GM12878 (cell line): ENCODE results near the gene TOM1L2. TPM values are rescaled to one million over a fixed set of nuclear protein-coding genes. Genes with fewer than 3 reads are reported as not detected.

Experiments
- E2F8 ChIP-seq: fragments of 450-650 bp; IDR thresholded peaks from 2 replicates; pipeline ENCODE4 v1.6.1; 2018; ENCODE audit warnings: mild to moderate bottlenecking, low read depth, moderate library complexity; ENCODE audit not compliant: partially characterized antibody
- RB1 ChIP-seq: fragments of 450-650 bp; formaldehyde crosslinking; IDR thresholded peaks from 2 replicates; pipeline ENCODE4 v1.6.1; 2017; ENCODE audit warnings: mild to moderate bottlenecking, borderline replicate concordance
- TAF1 ChIP-seq: IDR thresholded peaks from 2 replicates; pipeline ENCODE4 v1.6.1; 2011; ENCODE audit warnings: mild to moderate bottlenecking, low read depth, low read length, borderline replicate concordance
- ZNF592 ChIP-seq: fragments of 450-650 bp; IDR thresholded peaks from 2 replicates; pipeline ENCODE4 v1.6.1; 2017; ENCODE audit warnings: mild to moderate bottlenecking, moderate library complexity
- polyA plus RNA-seq, 11 experiments: library from polyadenylated mRNA; depleted of rRNA in 4 of 11; unstranded in 6 of 11; stranded (reverse) in 5 of 11; fragments of >200 nt; fragmentation: Nextera tagmentation in 4 of 11; fragmentation: Illumina TruSeq in 1 of 11; extraction: Ambion mirVana in 4 of 11; extraction: Trizol in 1 of 11; gene quantifications; 1 replicate in 1 of 11; 2 replicates in 10 of 11; pipeline versions ENCODE4 v1.2.1 to v1.2.3, GENCODE V29; 2011 to 2016; ENCODE audit warnings: inconsistent platforms in 2 of 11, missing spikeins in 2 of 11, low read depth in 1 of 11
- total RNA-seq, 4 experiments: library from RNA; depleted of rRNA in 3 of 4; stranded (reverse); fragments of >200 nt in 3 of 4; fragmentation: Illumina TruSeq in 1 of 4; extraction: Trizol in 1 of 4; gene quantifications; 2 replicates each; pipeline versions ENCODE4 v1.2.1 to v1.2.3, GENCODE V29; 2013 to 2021
- TF ChIP-seq, protein P1 (sequence below): fragments of 450-650 bp; formaldehyde crosslinking; IDR thresholded peaks from 2 replicates; pipeline ENCODE4 v1.5.0; 2022; ENCODE audit warnings: mild to moderate bottlenecking, missing genetic modification characterization

TOM1L2 gene
- total and polyA plus RNA-seq, 10 of the 15 experiments (the other 5 are each of a cell fraction or from before 2014, with no cell fraction given) = 0.19 to 19.2 (median 8.1) TPM

DNA sequence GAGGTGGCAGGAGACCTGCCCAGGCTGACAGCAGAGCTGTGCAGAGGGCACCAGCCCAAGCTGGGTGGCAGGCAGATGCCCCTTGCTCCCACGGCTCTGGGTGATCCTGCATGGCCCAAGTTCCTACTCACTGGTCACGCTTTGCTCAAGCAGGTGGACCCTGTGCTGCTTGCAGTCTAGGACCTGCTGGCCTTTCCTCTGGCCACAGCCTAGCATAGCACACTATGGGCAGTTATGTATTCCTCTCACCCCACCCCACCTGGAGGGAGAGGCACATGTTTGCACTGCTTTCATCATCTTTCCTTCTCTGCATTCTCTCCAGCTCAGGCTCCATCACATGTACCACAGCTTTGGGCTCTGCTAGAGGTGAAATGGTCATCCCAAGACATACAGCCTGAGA lies 115.8 kb downstream of the TOM1L2 start (continued):
- TF ChIP-seq ZNF592 (no peak), RB1 (no peak), TAF1 (no peak), E2F8 (no peak)
- TF ChIP-seq, protein P1, sequence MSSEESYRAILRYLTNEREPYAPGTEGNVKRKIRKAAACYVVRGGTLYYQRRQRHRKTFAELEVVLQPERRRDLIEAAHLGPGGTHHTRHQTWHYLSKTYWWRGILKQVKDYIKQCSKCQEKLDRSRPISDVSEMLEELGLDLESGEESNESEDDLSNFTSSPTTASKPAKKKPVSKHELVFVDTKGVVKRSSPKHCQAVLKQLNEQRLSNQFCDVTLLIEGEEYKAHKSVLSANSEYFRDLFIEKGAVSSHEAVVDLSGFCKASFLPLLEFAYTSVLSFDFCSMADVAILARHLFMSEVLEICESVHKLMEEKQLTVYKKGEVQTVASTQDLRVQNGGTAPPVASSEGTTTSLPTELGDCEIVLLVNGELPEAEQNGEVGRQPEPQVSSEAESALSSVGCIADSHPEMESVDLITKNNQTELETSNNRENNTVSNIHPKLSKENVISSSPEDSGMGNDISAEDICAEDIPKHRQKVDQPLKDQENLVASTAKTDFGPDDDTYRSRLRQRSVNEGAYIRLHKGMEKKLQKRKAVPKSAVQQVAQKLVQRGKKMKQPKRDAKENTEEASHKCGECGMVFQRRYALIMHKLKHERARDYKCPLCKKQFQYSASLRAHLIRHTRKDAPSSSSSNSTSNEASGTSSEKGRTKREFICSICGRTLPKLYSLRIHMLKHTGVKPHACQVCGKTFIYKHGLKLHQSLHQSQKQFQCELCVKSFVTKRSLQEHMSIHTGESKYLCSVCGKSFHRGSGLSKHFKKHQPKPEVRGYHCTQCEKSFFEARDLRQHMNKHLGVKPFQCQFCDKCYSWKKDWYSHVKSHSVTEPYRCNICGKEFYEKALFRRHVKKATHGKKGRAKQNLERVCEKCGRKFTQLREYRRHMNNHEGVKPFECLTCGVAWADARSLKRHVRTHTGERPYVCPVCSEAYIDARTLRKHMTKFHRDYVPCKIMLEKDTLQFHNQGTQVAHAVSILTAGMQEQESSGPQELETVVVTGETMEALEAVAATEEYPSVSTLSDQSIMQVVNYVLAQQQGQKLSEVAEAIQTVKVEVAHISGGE = no peak
